Smooth muscle cell (in vitro differentiated cells): Measurements from ENCODE around the gene DDX52. TPM values are rescaled to one million over a fixed set of nuclear protein-coding genes. Genes with fewer than 3 reads are reported as not detected.

Experiments
- DNase-seq: peaks from one replicate; lab custom pipeline; 2025; ENCODE audit not compliant: unreplicated experiment; lab: John Stamatoyannopoulos, UW
- H2AFZ ChIP-seq: fragments of 200-600 bp; sonication (generic); 2 replicates; pipeline ENCODE4 v1.6.0; 2016; ENCODE audit warnings: antibody characterized with exemption, low read depth, mild to moderate bottlenecking
- H3F3A ChIP-seq: fragments of 200-600 bp; sonication (generic); 2 replicates; pipeline ENCODE4 v1.6.0; 2017; ENCODE audit warnings: antibody characterized with exemption, low read depth
- H3K27ac ChIP-seq: fragments of 200-600 bp; sonication (generic); 2 replicates; pipeline ENCODE4 v1.5.1; 2016; ENCODE audit warnings: low read depth, mild to moderate bottlenecking
- H3K27me3 ChIP-seq: fragments of 200-600 bp; sonication (generic); 2 replicates; pipeline ENCODE4 v1.6.1; 2016; ENCODE audit warnings: low read depth, mild to moderate bottlenecking
- H3K36me3 ChIP-seq: fragments of 200-600 bp; sonication (generic); 2 replicates; pipeline ENCODE4 v1.5.1; 2016; ENCODE audit warnings: low read depth
- H3K4me1 ChIP-seq: fragments of 200-600 bp; sonication (generic); 2 replicates; pipeline ENCODE4 v1.5.1; 2016; ENCODE audit warnings: low read depth
- H3K4me2 ChIP-seq: fragments of 200-600 bp; sonication (generic); 2 replicates; pipeline ENCODE4 v1.6.0; 2016; ENCODE audit warnings: mild to moderate bottlenecking
- H3K4me3 ChIP-seq: fragments of 200-600 bp; sonication (generic); 2 replicates; pipeline ENCODE4 v1.5.1; 2016; ENCODE audit warnings: mild to moderate bottlenecking
- H3K79me2 ChIP-seq: fragments of 200-600 bp; sonication (generic); 2 replicates; pipeline ENCODE4 v1.6.0; 2016; ENCODE audit warnings: low read depth, mild to moderate bottlenecking
- H3K9ac ChIP-seq: fragments of 200-600 bp; sonication (generic); 2 replicates; pipeline ENCODE4 v1.6.0; 2016; ENCODE audit warnings: low read depth
- H3K9me3 ChIP-seq: fragments of 200-600 bp; sonication (generic); replicated peaks from 2 replicates; pipeline ENCODE4 v1.5.1; 2016; ENCODE audit warnings: low read depth
- H4K20me1 ChIP-seq: fragments of 200-600 bp; sonication (generic); 2 replicates; pipeline ENCODE4 v1.6.0; 2016; ENCODE audit warnings: low read depth
- CTCF ChIP-seq: fragments of 200-600 bp; sonication (generic); IDR thresholded peaks from 2 replicates; pipeline ENCODE4 v1.5.1; 2017; ENCODE audit warnings: borderline replicate concordance, mild to moderate bottlenecking, antibody characterized with exemption; ENCODE audit not compliant: insufficient read depth, poor library complexity, severe bottlenecking
- WGBS: methylation state at CpG from one replicate; pipeline ENCODE4 v1.1.7; 2016; ENCODE audit warnings: low lambda C conversion rate; 5-methylcytosine and 5-hydroxymethylcytosine counted together
- polyA plus RNA-seq: library from polyadenylated mRNA; unstranded; fragments of >200 nt; fragmentation: Nextera tagmentation; extraction: Ambion mirVana; gene quantifications from 2 replicates; pipeline ENCODE4 v1.2.1, GENCODE V29; 2016
- total RNA-seq: library from RNA; depleted of rRNA; stranded (reverse); fragments of >200 nt; gene quantifications from 2 replicates; pipeline ENCODE4 v1.2.3, GENCODE V29; 2014

Gene DDX52
- total and polyA plus RNA-seq, 2 experiments from 2014 or later, result 18.7 to 26.0 TPM

GRCh38 chr17:37605081-37605480 lies 38.2 kb downstream of the DDX52 start:
- peaks cover 4% of the 10 kb centered on the region for H3F3A ChIP-seq
- no peak for TF ChIP-seq CTCF
- no peaks in the 10 kb centered on the region for H3K27me3 ChIP-seq
- no peak overlapping the region for H3K4me2 ChIP-seq
- H3K4me1 ChIP-seq, result peaks cover 22% of the 10 kb centered on the region
- H3K79me2 ChIP-seq, result peaks cover 82% of the 10 kb centered on the region
- no peak for DNase-seq
- peak overlapping the region; percentile 1 for H3K27ac ChIP-seq
- no peak overlapping the region for H2AFZ ChIP-seq
- H3K9me3 ChIP-seq, result no peaks in the 10 kb centered on the region
- WGBS, result 77% methylated on average over 4 of the region's 4 CpGs
- no peak overlapping the region for H3K9ac ChIP-seq
- H4K20me1 ChIP-seq, result peaks cover 68% of the 10 kb centered on the region
- no peak overlapping the region for H3K4me3 ChIP-seq
- peaks cover 2% of the 10 kb centered on the region for H3K36me3 ChIP-seq

- Histone ChIP-seq H3K79me2 (peaks cover 82% of the 10 kb centered on the region), H3K9ac (no peak overlapping the region), H3F3A (peaks cover 4% of the 10 kb centered on the region), H3K36me3 (peaks cover 4% of the 10 kb centered on the region), H3K27ac (peak overlapping the region; percentile 1), H3K27me3 (no peaks in the 10 kb centered on the region), H3K4me3 (no peak overlapping the region), H2AFZ (no peak overlapping the region), H4K20me1 (peaks cover 71% of the 10 kb centered on the region), H3K4me1 (peaks cover 19% of the 10 kb centered on the region), H3K9me3 (no peaks in the 10 kb centered on the region), H3K4me2 (no peak overlapping the region)
- no peak for TF ChIP-seq CTCF
- DNase-seq, result no peak
- 93% methylated on average over 6 of the region's 6 CpGs for WGBS
Measured at GRCh38 chr17:37604556-37604955, 38.7 kb downstream of the DDX52 start.

DNA sequence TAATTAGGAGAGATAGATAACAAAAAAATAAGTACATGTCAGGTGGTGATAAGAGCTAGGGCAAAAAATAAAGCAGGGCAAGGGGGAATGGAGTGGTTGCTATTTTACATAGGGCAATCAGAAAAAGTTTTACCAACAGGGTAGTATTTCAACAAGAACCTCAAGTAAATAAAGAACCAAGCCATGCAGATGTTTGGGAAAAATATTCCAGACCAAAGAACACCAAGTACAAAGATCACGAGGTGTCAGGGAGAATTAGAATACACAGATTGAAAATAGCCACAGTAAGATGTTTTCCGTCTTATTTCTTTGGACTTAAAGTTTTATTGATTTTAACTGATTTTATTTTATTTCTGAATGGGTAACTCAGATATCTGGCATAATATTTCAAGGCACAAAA lies 45.1 kb downstream of the DDX52 start:
- H3K4me3 ChIP-seq, result no peak overlapping the region
- H3F3A ChIP-seq, result no peaks in the 10 kb centered on the region
- DNase-seq, result no peak
- no peaks in the 10 kb centered on the region for H3K9me3 ChIP-seq
- peaks cover 4% of the 10 kb centered on the region for H3K36me3 ChIP-seq
- H3K4me2 ChIP-seq, result no peak overlapping the region
- H3K27me3 ChIP-seq, result no peaks in the 10 kb centered on the region
- peaks cover 36% of the 10 kb centered on the region for H3K79me2 ChIP-seq
- WGBS, result 98% methylated on average over 2 of the region's 2 CpGs
- no peak for TF ChIP-seq CTCF
- H2AFZ ChIP-seq, result no peak overlapping the region
- H3K4me1 ChIP-seq, result no peaks in the 10 kb centered on the region
- peaks cover 32% of the 10 kb centered on the region for H4K20me1 ChIP-seq
- H3K27ac ChIP-seq, result no peak overlapping the region
- no peak overlapping the region for H3K9ac ChIP-seq

DNA sequence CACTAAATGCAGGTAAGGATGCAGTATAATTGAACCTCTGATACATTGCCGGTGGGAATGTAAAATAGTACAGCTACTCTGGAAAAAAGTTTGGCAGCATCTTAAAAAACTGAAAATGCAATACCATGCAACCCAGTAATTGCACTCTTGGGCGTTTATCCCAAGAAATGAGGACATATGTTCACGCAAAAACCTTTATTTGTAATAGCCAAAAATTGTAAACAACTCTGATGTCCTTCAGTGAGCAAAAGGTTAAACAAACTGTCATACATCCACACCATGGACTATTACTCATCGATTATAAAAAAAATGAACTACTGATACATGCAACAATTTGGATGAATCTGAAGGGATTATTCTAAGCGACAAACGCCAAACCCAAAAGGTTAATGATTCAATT lies 51.0 kb downstream of the DDX52 start:
- 87% methylated on average over 6 of the region's 6 CpGs for WGBS
- no peaks in the 10 kb centered on the region for H3K36me3 ChIP-seq
- no peaks in the 10 kb centered on the region for H3K27me3 ChIP-seq
- H3K27ac ChIP-seq, result no peak overlapping the region
- no peak overlapping the region for H2AFZ ChIP-seq
- no peak for DNase-seq
- H3K4me2 ChIP-seq, result no peak overlapping the region
- H3F3A ChIP-seq, result no peaks in the 10 kb centered on the region
- H3K9me3 ChIP-seq, result no peaks in the 10 kb centered on the region
- H4K20me1 ChIP-seq, result peaks cover 49% of the 10 kb centered on the region
- peaks cover 36% of the 10 kb centered on the region for H3K79me2 ChIP-seq
- H3K4me1 ChIP-seq, result no peaks in the 10 kb centered on the region
- no peak overlapping the region for H3K9ac ChIP-seq
- no peak for TF ChIP-seq CTCF
- H3K4me3 ChIP-seq, result no peak overlapping the region
